ENCODE results near the gene CHN2. TPM values are rescaled to one million over a fixed set of nuclear protein-coding genes. Genes with fewer than 3 reads are reported as not detected.
A peak's percentile ranks its signal among the peaks of the same experiment; 100 is the strongest.

Gene CHN2
- total RNA-seq, 1 experiment from 2014 or later = 61.2 TPM

GRCh38 chr7:29332042-29332811 lies 137.7 kb downstream of the CHN2 start:
- peak; percentile 75 for DNase-seq (ENCODE audit: low spot score)
- no peaks in the 10 kb centered on the region for H3K27me3 ChIP-seq (replicated peaks; ENCODE audit: insufficient read depth, low read depth, low read length, poor library complexity)
- H3K4me1 ChIP-seq (ENCODE audit: insufficient read depth, low read length, poor library complexity, severe bottlenecking) = peaks cover 71% of the 10 kb centered on the region
- no peaks in the 10 kb centered on the region for H3K36me3 ChIP-seq (ENCODE audit: insufficient read depth, low read length, poor library complexity, severe bottlenecking)
- ChIA-PET POLR2A (ENCODE audit: low non-redundant PET) (interaction anchor here (0.7 kb wide), 1 partner anchor 142 kb away, joined by 3 read pairs; no protein-coding TSS in a partner anchor), CTCF (no interaction called here)
- no peaks in the 10 kb centered on the region for H3K9me3 ChIP-seq (ENCODE audit: low read depth, low read length, poor library complexity, severe bottlenecking)
- BruUV-seq (replicated peaks) = no TSS peak
- H3K4me3 ChIP-seq (ENCODE audit: low read depth, low read length, poor library complexity, severe bottlenecking) = no peak overlapping the region
- peak overlapping the region; percentile 75 for H3K27ac ChIP-seq (ENCODE audit: low read depth, low read length, poor library complexity, severe bottlenecking)
- intact Hi-C loops (cut with micrococcal nuclease; ENCODE audit: unreplicated experiment) = no loop called here
- TF ChIP-seq, protein P1, sequence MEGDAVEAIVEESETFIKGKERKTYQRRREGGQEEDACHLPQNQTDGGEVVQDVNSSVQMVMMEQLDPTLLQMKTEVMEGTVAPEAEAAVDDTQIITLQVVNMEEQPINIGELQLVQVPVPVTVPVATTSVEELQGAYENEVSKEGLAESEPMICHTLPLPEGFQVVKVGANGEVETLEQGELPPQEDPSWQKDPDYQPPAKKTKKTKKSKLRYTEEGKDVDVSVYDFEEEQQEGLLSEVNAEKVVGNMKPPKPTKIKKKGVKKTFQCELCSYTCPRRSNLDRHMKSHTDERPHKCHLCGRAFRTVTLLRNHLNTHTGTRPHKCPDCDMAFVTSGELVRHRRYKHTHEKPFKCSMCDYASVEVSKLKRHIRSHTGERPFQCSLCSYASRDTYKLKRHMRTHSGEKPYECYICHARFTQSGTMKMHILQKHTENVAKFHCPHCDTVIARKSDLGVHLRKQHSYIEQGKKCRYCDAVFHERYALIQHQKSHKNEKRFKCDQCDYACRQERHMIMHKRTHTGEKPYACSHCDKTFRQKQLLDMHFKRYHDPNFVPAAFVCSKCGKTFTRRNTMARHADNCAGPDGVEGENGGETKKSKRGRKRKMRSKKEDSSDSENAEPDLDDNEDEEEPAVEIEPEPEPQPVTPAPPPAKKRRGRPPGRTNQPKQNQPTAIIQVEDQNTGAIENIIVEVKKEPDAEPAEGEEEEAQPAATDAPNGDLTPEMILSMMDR (conservative IDR thresholded peaks at IDR 0.05; ENCODE audit: low read depth, low read length) = no peak
- TF ChIP-seq EZH2 (IDR thresholded peaks at IDR 0.05; ENCODE audit: borderline replicate concordance, low read depth, low read length, poor library complexity, severe bottlenecking) = no peak

DNA sequence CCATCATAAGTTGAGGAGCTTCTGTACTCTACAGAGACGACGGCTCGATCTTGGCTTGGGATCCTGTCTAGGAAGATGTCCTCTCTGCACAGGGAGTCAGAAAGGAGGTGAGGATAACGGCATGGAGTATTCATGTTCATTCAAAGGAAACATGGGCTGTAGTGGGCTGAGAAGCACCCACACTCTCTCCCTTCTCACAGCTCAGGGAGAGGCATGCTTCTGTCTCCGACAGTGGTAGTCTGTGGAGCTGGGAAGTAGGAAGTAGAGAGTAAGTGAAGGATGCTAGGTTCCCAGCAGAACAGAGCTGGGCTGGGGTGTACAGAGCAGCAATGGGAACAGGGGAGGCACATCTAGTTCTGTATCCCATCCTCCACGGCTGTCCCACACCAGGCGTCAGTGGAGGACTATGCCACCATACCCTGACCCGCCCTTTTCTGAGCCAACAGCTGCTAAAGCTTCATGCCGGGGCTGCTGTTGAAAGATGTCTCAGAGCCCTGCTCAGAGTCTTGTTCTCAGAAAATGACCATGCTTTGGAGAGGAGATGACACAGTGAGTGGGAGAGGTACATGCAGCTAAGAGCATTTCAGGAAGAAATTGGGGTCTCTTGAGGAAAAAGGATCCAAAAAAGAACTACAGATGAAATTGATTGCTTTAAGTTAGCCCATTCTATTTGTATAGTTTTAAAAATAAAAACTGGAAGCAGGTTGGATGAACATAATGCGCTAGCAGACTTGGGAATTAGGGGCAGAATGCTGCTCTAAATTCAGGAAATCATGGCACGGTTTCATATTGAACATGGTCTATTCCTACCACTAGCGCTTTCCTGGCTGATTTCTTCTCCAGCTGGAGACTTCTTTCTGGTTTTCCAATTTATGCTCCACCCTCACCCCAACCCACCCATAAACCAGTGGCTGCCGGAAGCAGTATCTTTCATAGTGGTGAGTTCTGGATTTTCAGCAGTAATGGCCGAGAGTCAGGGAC lies 138.6 kb downstream of the CHN2 start:
- no TSS peak for BruUV-seq (replicated peaks)
- H3K36me3 ChIP-seq (ENCODE audit: insufficient read depth, low read length, poor library complexity, severe bottlenecking) = no peaks in the 10 kb centered on the region
- peak overlapping the region; percentile 75 for H3K27ac ChIP-seq (ENCODE audit: low read depth, low read length, poor library complexity, severe bottlenecking)
- DNase-seq (ENCODE audit: low spot score) = no peak
- intact Hi-C loops (cut with micrococcal nuclease; ENCODE audit: unreplicated experiment) = no loop called here
- no peaks in the 10 kb centered on the region for H3K27me3 ChIP-seq (replicated peaks; ENCODE audit: insufficient read depth, low read depth, low read length, poor library complexity)
- H3K4me3 ChIP-seq (ENCODE audit: low read depth, low read length, poor library complexity, severe bottlenecking) = no peak overlapping the region
- peaks cover 70% of the 10 kb centered on the region for H3K4me1 ChIP-seq (ENCODE audit: insufficient read depth, low read length, poor library complexity, severe bottlenecking)
- TF ChIP-seq, protein P1 (conservative IDR thresholded peaks at IDR 0.05; ENCODE audit: low read depth, low read length) = no peak
- no peak for TF ChIP-seq EZH2 (IDR thresholded peaks at IDR 0.05; ENCODE audit: borderline replicate concordance, low read depth, low read length, poor library complexity, severe bottlenecking)
- no peaks in the 10 kb centered on the region for H3K9me3 ChIP-seq (ENCODE audit: low read depth, low read length, poor library complexity, severe bottlenecking)
- POLR2A ChIA-PET (ENCODE audit: low non-redundant PET) = no interaction called here
- CTCF ChIA-PET = no interaction called here

DNA sequence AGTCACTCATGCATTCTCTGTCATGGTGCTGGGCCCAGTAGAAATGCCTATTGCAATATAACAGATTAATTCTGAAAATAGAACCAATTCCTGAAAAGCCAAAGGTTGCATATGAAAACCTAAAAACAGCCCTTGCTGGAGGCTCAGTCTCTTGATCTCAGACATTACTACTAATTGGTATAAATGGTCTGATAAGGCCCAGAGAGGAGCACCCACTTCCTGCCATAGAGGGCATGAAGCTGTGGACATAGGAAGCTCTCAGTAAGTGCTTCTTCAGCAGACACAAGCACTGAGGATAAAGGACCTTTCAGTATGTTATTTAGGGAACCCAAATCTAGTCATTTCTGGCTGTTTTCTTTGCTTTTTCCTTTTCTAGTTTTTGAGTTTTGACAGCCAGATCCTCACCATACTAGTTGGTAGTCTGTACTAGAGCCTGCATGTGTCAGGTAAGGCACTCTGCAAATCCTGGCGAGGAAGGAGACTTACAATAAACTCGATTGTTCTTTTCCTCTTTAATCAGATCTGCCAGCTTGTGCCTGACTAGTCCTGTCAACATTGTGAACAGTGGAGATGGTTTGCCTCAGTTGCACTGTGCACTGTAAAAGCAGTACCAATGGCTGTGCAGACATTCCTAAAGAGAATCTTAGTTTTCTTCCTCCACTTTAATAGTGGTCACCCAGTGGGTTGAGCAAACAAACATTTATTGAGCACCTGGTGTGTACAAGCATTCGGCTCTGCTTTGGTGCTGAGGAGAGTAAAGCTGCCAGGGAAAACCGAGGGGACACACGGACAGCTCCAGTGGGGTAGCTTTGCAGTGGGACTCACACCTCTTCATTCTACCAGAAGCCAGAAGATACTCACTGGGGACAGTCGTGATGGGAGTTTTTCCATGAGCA lies 140.9 kb downstream of the CHN2 start:
- peaks cover 60% of the 10 kb centered on the region for H3K4me1 ChIP-seq (ENCODE audit: insufficient read depth, low read length, poor library complexity, severe bottlenecking)
- ChIA-PET POLR2A (ENCODE audit: low non-redundant PET) (no interaction called here), CTCF (no interaction called here)
- intact Hi-C loops (cut with micrococcal nuclease; ENCODE audit: unreplicated experiment) = loop anchor here (5.0 kb wide), 1 partner anchor 37 kb away; no protein-coding TSS in a partner anchor
- TF ChIP-seq, protein P1 (conservative IDR thresholded peaks at IDR 0.05; ENCODE audit: low read depth, low read length) = no peak
- TF ChIP-seq EZH2 (IDR thresholded peaks at IDR 0.05; ENCODE audit: borderline replicate concordance, low read depth, low read length, poor library complexity, severe bottlenecking) = no peak
- H3K27me3 ChIP-seq (replicated peaks; ENCODE audit: insufficient read depth, low read depth, low read length, poor library complexity) = no peaks in the 10 kb centered on the region
- H3K4me3 ChIP-seq (ENCODE audit: low read depth, low read length, poor library complexity, severe bottlenecking) = no peak overlapping the region
- no peaks in the 10 kb centered on the region for H3K36me3 ChIP-seq (ENCODE audit: insufficient read depth, low read length, poor library complexity, severe bottlenecking)
- no peak overlapping the region for H3K27ac ChIP-seq (ENCODE audit: low read depth, low read length, poor library complexity, severe bottlenecking)
- no peaks in the 10 kb centered on the region for H3K9me3 ChIP-seq (ENCODE audit: low read depth, low read length, poor library complexity, severe bottlenecking)
- no TSS peak for BruUV-seq (replicated peaks)
- no peak for DNase-seq (ENCODE audit: low spot score)

Measured in A673 (cell line).